ENCODE data around the gene GNB1L.

The GNB1L gene

DNA sequence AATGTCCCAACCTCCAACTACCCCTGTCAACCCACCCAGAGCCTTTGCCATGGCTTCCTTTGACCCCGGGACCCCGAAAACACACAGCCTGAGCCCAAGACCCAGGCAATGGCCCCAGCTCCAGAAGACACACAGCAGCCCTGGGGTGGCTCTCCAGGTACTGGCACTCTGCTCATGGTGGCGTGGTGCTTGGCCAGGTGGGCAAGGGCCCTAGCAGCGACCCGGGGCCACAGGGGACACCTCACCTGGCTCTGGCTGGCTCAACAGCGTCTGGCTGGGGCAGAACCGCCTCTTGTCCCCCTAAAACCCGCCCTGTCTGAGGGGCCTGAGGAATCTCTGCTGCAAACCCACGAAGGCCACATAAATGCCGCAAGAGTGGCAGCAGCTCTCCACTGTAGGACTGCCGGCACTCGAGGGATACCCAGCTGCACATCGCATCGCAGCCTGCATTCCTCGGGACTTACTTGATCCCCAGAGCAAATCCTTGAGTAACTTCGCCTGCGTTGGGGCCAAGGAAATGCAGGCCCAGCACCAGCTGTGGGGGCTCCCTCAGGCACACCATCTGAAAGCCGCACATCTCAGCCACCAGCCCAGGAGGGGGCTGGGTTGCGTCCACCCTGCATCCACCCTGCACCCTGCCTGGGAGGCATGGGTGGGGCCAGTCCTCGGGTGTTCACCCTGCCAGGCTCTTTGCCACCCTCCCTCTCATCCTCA, 23.1 kb upstream of the GNB1L start:
- Histone ChIP-seq H3K4me3 (ENCODE audit: low read length) (no peak overlapping the region), H3K36me3 (ENCODE audit: control insufficient read depth, insufficient read depth, low read length) (no peaks in the 10 kb centered on the region), H3K9ac (ENCODE audit: low read length) (no peak overlapping the region), H3K27me3 (ENCODE audit: control insufficient read depth, insufficient read depth, low read length) (no peaks in the 10 kb centered on the region), H3K27ac (ENCODE audit: low read depth, low read length) (no peak overlapping the region), H3K4me1 (ENCODE audit: control insufficient read depth, insufficient read depth, low read length) (peaks cover 16% of the 10 kb centered on the region)

DNA sequence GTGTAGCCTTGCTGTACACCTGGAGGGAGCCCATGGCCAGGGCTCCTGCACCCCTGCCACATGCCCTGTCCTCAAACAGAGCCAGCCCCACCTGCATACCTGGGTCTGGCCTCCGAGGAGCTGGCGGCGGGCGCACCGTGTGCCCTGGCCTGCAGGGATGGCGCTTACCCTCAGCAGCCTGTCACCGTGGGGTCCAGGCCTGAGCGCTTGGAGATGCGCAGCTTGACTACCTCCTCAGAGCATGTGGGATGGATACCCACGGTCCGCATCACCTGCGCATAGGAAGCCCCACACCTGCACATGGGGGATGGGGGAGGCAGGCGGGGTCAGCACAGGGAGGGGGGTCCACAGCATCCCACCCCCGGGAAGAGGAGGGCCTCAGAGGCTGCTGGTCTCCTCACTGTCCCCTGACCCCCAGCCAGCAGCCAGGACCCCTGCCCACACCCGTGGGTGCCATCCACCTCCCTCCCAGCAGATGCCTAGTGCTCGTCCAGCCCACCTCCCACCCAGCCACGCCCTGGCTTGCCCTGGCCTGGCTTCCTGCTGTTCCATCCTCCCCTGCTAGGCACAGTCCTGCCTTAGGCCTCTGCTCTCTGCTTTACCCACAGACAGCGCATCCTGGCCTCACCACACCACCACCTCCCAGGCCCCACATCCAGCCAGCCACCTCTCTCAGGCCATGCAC, 22.4 kb upstream of the GNB1L start:
- no peaks in the 10 kb centered on the region for H3K27me3 ChIP-seq (ENCODE audit: control insufficient read depth, insufficient read depth, low read length)
- no peaks in the 10 kb centered on the region for H3K36me3 ChIP-seq (ENCODE audit: control insufficient read depth, insufficient read depth, low read length)
- H3K4me3 ChIP-seq (ENCODE audit: low read length) = no peak overlapping the region
- H3K9ac ChIP-seq (ENCODE audit: low read length) = no peak overlapping the region
- H3K27ac ChIP-seq (ENCODE audit: low read depth, low read length) = no peak overlapping the region
- peaks cover 14% of the 10 kb centered on the region for H3K4me1 ChIP-seq (ENCODE audit: control insufficient read depth, insufficient read depth, low read length)

DNA sequence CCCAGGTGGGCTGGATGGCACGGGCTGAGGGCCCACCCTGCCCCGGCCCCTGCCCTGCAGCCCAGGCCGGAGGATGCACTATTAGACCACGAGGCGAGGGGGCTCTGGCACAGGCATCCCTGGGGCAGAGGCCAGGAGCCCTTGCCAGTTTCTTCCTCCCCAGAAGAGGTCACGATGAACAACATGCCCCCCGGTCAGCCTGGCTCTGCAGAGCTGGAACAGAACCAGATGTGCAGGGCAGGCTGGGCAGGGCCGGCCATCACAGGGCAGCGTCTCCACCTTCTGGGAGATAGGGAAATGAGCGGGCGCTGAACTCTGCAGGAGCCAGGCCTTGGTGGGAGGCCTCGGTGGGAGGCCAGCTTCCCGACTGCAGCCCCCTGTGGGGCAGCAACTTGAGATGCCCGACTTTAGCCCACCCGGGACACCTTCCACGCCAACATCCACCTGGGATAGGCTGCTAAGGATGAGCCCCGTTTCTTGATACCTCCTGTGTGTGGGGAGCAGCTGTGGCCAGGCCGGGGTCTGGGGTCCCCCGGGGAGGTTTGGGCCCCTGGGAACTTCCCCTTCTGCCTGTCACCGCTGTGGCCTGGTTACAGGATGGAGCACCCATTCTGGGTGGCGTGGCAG, 21.8 kb upstream of the GNB1L start:
- Histone ChIP-seq H3K27ac (ENCODE audit: low read depth, low read length) (no peak overlapping the region), H3K36me3 (ENCODE audit: control insufficient read depth, insufficient read depth, low read length) (no peaks in the 10 kb centered on the region), H3K4me3 (ENCODE audit: low read length) (no peak overlapping the region), H3K9ac (ENCODE audit: low read length) (no peak overlapping the region), H3K4me1 (ENCODE audit: control insufficient read depth, insufficient read depth, low read length) (peaks cover 8% of the 10 kb centered on the region), H3K27me3 (ENCODE audit: control insufficient read depth, insufficient read depth, low read length) (no peaks in the 10 kb centered on the region)

DNA sequence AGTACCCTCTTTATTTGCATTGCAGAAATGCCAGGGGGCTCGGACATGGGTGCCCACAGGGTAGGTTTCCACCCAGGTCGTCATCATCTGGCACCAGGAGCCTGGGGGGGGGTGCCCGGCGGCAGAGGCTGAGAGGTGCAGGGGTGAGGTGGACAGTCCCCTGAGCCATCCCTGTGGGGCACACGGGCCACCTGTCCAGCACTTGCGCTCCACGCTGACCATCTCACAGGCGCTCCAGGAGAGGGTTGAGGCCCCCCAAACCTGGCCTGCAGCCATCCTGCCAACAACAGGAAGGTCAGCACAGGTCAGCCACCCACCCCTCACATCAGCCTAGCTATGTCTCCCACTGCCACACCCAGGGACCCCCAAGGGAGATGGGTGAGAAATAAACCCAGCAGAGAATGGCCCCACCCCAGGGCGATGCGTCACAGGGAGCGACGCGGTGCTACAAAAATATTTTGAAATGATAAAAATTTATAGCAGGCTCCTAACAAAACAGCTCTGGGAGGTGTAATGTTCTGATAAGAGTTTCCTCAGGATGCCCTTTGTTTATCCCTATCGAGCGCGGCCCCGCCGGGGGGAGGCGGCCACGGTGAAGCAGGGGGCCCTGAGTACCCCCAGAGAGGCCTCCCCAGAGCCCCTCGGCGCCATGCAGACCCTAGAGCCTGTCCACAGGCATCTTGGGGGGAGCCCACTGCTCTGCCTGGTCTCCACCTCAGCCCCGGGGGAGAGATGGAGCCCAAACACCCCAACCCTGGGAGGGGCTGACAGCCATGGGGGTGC, 21.0 kb upstream of the GNB1L start:
- no peak overlapping the region for H3K27ac ChIP-seq (ENCODE audit: low read depth, low read length)
- H3K9ac ChIP-seq (ENCODE audit: low read length) = no peak overlapping the region
- no peak overlapping the region for H3K4me3 ChIP-seq (ENCODE audit: low read length)
- H3K4me1 ChIP-seq (ENCODE audit: control insufficient read depth, insufficient read depth, low read length) = peaks cover 3% of the 10 kb centered on the region
- H3K27me3 ChIP-seq (ENCODE audit: control insufficient read depth, insufficient read depth, low read length) = no peaks in the 10 kb centered on the region
- H3K36me3 ChIP-seq (ENCODE audit: control insufficient read depth, insufficient read depth, low read length) = no peaks in the 10 kb centered on the region

DNA sequence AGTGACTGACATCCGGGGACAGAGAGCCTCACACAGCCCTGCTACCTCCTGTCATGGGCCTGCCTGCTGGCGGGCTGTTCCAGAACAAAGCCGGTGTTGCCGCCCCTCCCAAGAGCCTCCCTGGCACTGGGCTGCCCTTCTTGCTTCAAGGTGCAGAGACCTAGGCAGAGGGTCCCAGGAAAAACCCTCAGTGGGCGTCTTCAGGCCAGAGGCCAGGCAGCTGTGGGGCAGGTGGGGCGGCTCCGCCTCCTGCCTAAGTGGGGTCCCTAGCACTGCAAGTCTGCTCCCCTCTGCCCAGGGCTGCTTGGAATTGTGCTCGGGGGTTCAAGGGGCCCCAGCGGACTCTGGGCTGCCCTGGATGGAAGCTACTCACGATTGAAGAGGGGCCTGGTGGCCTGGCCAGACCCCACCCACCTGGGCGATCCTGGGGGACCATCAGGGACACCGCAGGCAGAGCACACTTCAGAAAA, 20.4 kb upstream of the GNB1L start:
- Histone ChIP-seq H3K4me3 (ENCODE audit: low read length) (no peak overlapping the region), H3K9ac (ENCODE audit: low read length) (no peak overlapping the region), H3K4me1 (ENCODE audit: control insufficient read depth, insufficient read depth, low read length) (no peaks in the 10 kb centered on the region), H3K27me3 (ENCODE audit: control insufficient read depth, insufficient read depth, low read length) (no peaks in the 10 kb centered on the region), H3K36me3 (ENCODE audit: control insufficient read depth, insufficient read depth, low read length) (no peaks in the 10 kb centered on the region), H3K27ac (ENCODE audit: low read depth, low read length) (no peak overlapping the region)

DNA sequence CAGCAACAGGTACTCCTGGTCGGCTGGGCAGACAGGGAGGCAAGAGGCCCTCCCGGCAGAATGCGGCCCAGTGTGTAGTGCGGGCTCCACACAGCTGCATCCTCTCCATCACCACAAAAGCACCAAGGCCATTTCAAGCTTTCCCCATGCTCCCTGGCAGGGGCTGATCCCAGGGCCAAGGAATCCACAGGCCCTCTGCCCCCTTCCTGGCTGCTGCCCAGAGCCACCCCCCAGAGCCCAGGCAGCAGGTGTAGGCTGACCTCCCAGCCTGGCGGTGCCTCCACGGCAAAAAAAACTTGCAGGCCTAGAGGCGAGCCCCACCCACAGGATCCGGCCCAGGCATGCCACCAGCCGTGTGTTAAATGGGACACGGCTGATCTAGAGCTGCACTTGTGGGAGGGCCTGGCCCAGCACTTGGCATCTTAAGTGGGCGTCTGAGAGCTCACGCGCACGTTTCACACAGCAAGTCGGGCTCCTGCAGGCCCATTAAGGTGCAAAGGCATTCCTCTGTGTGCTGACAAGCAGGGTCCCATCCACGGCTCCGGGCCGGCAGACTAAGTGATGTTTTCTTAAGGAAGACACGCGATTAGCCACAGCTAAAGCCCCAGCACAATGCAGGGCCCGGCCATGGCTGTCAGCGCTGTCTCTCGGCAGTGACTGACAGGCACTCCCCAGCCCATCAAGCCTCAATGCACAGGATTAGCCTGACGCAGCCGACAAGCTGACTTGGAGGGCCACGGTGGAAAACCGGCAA, 19.8 kb upstream of the GNB1L start:
- Histone ChIP-seq H3K36me3 (ENCODE audit: control insufficient read depth, insufficient read depth, low read length) (no peaks in the 10 kb centered on the region), H3K27me3 (ENCODE audit: control insufficient read depth, insufficient read depth, low read length) (no peaks in the 10 kb centered on the region), H3K27ac (ENCODE audit: low read depth, low read length) (no peak overlapping the region), H3K4me1 (ENCODE audit: control insufficient read depth, insufficient read depth, low read length) (no peaks in the 10 kb centered on the region), H3K4me3 (ENCODE audit: low read length) (no peak overlapping the region), H3K9ac (ENCODE audit: low read length) (no peak overlapping the region)

DNA sequence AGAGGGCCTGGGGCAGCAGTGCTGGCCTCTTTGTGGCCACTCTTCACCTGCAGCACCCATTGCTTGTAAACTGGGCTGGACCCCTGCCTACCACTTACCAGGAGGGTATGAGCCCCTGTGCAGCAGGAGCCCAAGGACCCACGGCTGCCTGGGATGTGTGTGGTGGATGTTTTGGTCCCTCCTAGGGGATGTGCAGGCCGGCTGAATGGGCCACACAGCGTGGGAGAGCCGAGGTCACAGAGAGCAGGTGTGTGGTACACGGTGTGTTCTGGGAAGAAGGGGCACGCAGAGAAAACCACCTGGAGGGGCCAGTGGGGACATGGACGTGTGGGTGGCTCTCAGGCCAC, 19.3 kb upstream of the GNB1L start:
- Histone ChIP-seq H3K4me3 (ENCODE audit: low read length) (no peak overlapping the region), H3K36me3 (ENCODE audit: control insufficient read depth, insufficient read depth, low read length) (no peaks in the 10 kb centered on the region), H3K27ac (ENCODE audit: low read depth, low read length) (no peak overlapping the region), H3K4me1 (ENCODE audit: control insufficient read depth, insufficient read depth, low read length) (no peaks in the 10 kb centered on the region), H3K27me3 (ENCODE audit: control insufficient read depth, insufficient read depth, low read length) (no peaks in the 10 kb centered on the region), H3K9ac (ENCODE audit: low read length) (no peak overlapping the region)

DNA sequence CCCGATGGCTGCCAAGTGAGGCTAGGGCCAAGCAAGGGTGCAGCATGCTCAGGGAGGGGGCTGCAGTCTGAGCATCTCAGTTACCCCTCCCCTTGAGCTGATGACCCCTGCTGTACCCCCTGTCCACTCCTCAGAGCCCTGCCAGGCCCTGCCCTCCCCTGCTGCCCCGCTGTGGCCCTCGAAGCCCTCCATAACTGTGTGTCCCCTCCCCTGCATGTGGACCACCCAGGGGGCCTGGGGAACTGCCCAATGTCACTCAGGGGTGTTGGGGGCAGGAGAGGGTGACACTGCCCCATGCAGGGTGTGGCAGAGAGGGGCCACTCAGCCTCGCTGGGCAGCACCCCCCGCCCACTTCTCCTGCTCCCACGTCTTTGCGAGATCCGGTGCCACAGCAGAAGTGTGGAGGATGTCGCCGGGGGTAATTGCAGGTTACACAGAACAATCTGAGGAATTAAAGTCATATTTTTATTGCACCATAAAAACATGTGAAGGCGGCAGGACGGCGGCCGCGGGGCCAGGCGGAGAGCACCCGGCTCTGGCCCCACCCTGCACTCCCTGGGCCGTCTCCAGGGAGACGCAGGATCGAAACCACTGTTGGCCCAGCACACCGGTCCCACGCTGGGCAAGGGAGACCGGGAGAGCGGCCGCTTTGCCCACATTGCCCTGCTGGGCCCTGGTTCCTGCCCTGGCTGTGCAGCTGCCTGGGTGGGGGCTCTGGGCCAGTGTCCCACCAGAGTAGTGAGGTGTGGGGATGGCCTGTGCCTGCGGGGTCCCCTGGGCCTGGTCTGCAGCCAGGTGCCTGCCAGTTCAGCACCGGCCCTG, 18.7 kb upstream of the GNB1L start:
- no peak overlapping the region for H3K27ac ChIP-seq (ENCODE audit: low read depth, low read length)
- no peak overlapping the region for H3K9ac ChIP-seq (ENCODE audit: low read length)
- no peak overlapping the region for H3K4me3 ChIP-seq (ENCODE audit: low read length)

DNA sequence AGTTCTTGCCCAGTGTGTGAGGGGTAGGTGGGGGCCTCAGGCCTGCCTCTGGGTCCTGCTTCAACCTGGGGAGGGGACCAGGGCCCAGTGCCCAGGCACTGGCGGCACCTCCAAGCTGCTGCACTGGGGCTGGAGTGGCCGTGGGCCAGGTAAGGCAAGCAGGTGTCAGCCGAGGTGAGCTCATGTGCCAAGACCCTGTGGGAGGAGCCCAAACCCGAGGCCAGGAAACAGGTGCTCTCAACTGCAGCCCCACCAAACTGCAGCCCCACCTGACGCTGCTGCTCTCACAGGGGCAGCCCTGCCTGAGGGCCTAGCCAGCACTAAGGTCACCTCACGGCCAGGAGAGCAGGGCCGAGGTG, 18.1 kb upstream of the GNB1L start:
- H3K4me1 ChIP-seq (ENCODE audit: control insufficient read depth, insufficient read depth, low read length) = no peaks in the 10 kb centered on the region

More for the DNA sequence above, 18.7 kb upstream of the GNB1L start:
- H3K4me1 ChIP-seq (ENCODE audit: control insufficient read depth, insufficient read depth, low read length) = no peaks in the 10 kb centered on the region
- H3K36me3 ChIP-seq (ENCODE audit: control insufficient read depth, insufficient read depth, low read length) = no peaks in the 10 kb centered on the region
- no peaks in the 10 kb centered on the region for H3K27me3 ChIP-seq (ENCODE audit: control insufficient read depth, insufficient read depth, low read length)

DNA sequence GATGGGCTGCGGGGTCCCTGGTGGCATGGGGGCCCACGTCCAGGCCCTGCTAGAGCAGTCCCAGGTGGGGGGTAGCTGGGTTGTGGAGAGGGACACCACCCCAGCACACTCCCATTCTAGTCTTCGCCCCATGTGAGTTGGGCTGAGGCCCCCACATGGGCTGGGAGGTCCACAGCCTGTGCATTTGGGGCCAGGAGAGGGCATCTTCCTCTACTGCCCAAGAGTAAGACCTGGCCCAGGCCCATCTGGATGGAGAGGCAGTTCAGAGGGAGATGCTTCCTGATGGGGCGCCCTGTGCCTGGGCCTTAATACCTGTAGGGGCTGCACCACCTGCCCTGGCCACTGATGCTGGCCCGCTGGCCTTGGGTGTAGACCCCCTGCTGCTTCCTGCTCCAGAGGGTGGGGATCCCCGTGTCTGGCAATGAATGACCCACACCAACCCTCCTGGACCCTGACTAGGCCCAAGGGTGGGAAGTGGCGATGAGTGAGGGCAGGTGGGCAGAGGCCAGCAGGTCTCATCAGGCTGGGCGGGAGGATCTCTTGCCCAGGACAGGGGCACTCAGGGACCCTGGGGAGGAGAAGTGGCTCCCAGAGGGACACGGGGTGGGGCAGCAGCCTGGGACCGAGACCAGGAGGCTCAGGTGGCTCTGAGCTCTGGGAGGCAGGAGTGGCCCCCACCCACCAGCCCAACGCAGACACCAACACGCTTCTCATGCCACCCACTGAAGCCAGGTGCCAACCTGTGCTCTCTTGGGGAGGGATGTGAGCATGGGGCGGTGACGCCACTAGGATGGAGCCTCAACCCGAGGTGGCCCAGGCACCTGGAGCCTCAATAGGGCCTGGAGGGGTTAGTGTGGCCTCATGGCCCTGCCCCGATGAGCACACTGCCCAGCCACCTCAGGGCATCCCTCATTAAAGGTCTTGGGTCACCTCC, 17.4 kb upstream of the GNB1L start:
- no peaks in the 10 kb centered on the region for H3K4me1 ChIP-seq (ENCODE audit: control insufficient read depth, insufficient read depth, low read length)
- no peaks in the 10 kb centered on the region for H3K36me3 ChIP-seq (ENCODE audit: control insufficient read depth, insufficient read depth, low read length)
- no peak overlapping the region for H3K27ac ChIP-seq (ENCODE audit: low read depth, low read length)

More for the DNA sequence above, 18.1 kb upstream of the GNB1L start:
- Histone ChIP-seq H3K27ac (ENCODE audit: low read depth, low read length) (no peak overlapping the region), H3K9ac (ENCODE audit: low read length) (no peak overlapping the region), H3K36me3 (ENCODE audit: control insufficient read depth, insufficient read depth, low read length) (no peaks in the 10 kb centered on the region), H3K4me3 (ENCODE audit: low read length) (no peak overlapping the region), H3K27me3 (ENCODE audit: control insufficient read depth, insufficient read depth, low read length) (no peaks in the 10 kb centered on the region)

More for the DNA sequence above, 17.4 kb upstream of the GNB1L start:
- H3K9ac ChIP-seq (ENCODE audit: low read length) = no peak overlapping the region
- H3K4me3 ChIP-seq (ENCODE audit: low read length) = no peak overlapping the region
- H3K27me3 ChIP-seq (ENCODE audit: control insufficient read depth, insufficient read depth, low read length) = no peaks in the 10 kb centered on the region
